ENCODE data around the gene CD69. TPM values are rescaled to one million over a fixed set of nuclear protein-coding genes. Genes with fewer than 3 reads are reported as not detected.

CD69 gene
- total and polyA plus RNA-seq, 2 donors (not counting 1 experiment from before 2014, with no cell fraction given) = 45.1 to 997 TPM

Other genes starting within 250 kb of the CD69 start
- not detected in 2 replicates for gene KLRB1, start 153.0 kb downstream of the CD69 start, total RNA-seq
- 0.12 and 0.53 TPM in 2 replicates for gene KLRB1, start 153.0 kb downstream of the CD69 start, polyA plus RNA-seq
- gene CLEC2D, start 91.2 kb downstream of the CD69 start, total RNA-seq = 407 and 426 TPM in 2 replicates
- 146 and 158 TPM in 2 replicates for gene CLEC2D, start 91.2 kb downstream of the CD69 start, polyA plus RNA-seq
- gene CLECL1, start 27.8 kb downstream of the CD69 start, total RNA-seq = 37.8 and 51.4 TPM in 2 replicates
- gene CLECL1, start 27.8 kb downstream of the CD69 start, polyA plus RNA-seq = 18.5 and 30.7 TPM in 2 replicates
- 1.2 and 1.7 TPM in 2 replicates for gene KLRF1, start 66.6 kb upstream of the CD69 start, total RNA-seq
- 1.0 and 2.0 TPM in 2 replicates for gene KLRF1, start 66.6 kb upstream of the CD69 start, polyA plus RNA-seq
- gene CLEC2B, start 108.5 kb upstream of the CD69 start, total RNA-seq = 30.5 and 31.6 TPM in 2 replicates
- gene CLEC2B, start 108.5 kb upstream of the CD69 start, polyA plus RNA-seq = 58.2 and 86.6 TPM in 2 replicates
- gene KLRF2, start 120.6 kb upstream of the CD69 start, total RNA-seq = not detected in 2 replicates
- gene KLRF2, start 120.6 kb upstream of the CD69 start, polyA plus RNA-seq = 0.36 TPM in 1 of 2 replicates, not detected in the other
- gene CLEC2A, start 171.5 kb upstream of the CD69 start, total RNA-seq = not detected in 2 replicates
- not detected in 2 replicates for gene CLEC2A, start 171.5 kb upstream of the CD69 start, polyA plus RNA-seq
- gene CLEC12A, start 210.5 kb upstream of the CD69 start, total RNA-seq = not detected in 2 replicates
- 0.76 and 1.0 TPM in 2 replicates for gene CLEC12A, start 210.5 kb upstream of the CD69 start, polyA plus RNA-seq
- not detected in 2 replicates for gene CLEC1B, start 238.2 kb upstream of the CD69 start, total RNA-seq
- gene CLEC1B, start 238.2 kb upstream of the CD69 start, polyA plus RNA-seq = not detected in 2 replicates
- not detected in 2 replicates for gene CLEC12B, start 249.7 kb upstream of the CD69 start, total RNA-seq
- gene CLEC12B, start 249.7 kb upstream of the CD69 start, polyA plus RNA-seq = 0.09 and 0.34 TPM in 2 replicates